Peyer's patch (tissue), 4 donors: ENCODE results near the gene TRPM3. TPM values are rescaled to one million over a fixed set of nuclear protein-coding genes. Genes with fewer than 3 reads are reported as not detected.
A peak's percentile ranks its signal among the peaks of the same experiment; 100 is the strongest.
"Not testable (repeated sequence)": the region's sequence is repeated elsewhere in the genome, so short reads cannot be mapped to it uniquely, and the experiment has no call there.

Experiments
- DNase-seq, 3 donors: peaks; one replicate each; pipeline ENCODE4 v3.0.0-alpha.2; 2017 to 2019
- H3K27ac ChIP-seq, 4 donors: fragments of 200-600 bp; sonication (generic); one replicate each; pipeline ENCODE4 v1.5.1; 2016 to 2019
- H3K27me3 ChIP-seq, 2 donors: fragments of 200-600 bp; sonication (generic); one replicate each; pipeline ENCODE4 v1.5.1; 2019
- H3K36me3 ChIP-seq, 3 donors: fragments of 200-600 bp; sonication (generic); one replicate each; pipeline ENCODE4 v1.5.1; 2016 to 2019
- H3K4me1 ChIP-seq, 4 donors: fragments of 200-600 bp; sonication (generic); one replicate each; pipeline ENCODE4 v1.5.1; 2016 to 2019
- H3K4me3 ChIP-seq, 4 donors: fragments of 200-600 bp; sonication (generic); 1 replicate in 3 of 4; 2 replicates in 1 of 4; pipeline ENCODE4 v1.5.1; 2016 to 2019; ENCODE audit warnings: mild to moderate bottlenecking in 1 of 4
- H3K9me3 ChIP-seq, 4 donors: fragments of 200-600 bp; sonication (generic); one replicate each; pipeline ENCODE4 v1.5.1; 2016 to 2019; ENCODE audit warnings: mild to moderate bottlenecking in 1 of 4
- POLR2A ChIP-seq, 2 donors: fragments of 450-650 bp; IDR thresholded peaks; one replicate each; pipeline ENCODE4 v1.5.1; 2017; ENCODE audit warnings: antibody characterized with exemption in 2 of 2, mild to moderate bottlenecking in 2 of 2, moderate library complexity in 2 of 2
- total RNA-seq, 4 donors: library from RNA; depleted of rRNA; stranded (reverse); fragments of >200 nt; gene quantifications; one replicate each; pipeline ENCODE4 v1.1.0, GENCODE V29; 2016
- TF ChIP-seq, protein P1 (sequence below), 6 experiments: fragments of 450-650 bp in 4 of 6; fragments of 200-600 bp in 2 of 6; sonication (generic) in 1 of 6; IDR thresholded peaks; one replicate each; pipeline ENCODE4 v1.5.1; 2017 to 2019; ENCODE audit warnings: antibody characterized with exemption in 6 of 6, mild to moderate bottlenecking in 3 of 6, moderate library complexity in 1 of 6

Gene TRPM3
- total RNA-seq, 4 donors from 2014 or later = 0.28 to 0.80 TPM; not detected in 2

GRCh38 chr9:70634696-70635095 lies 486.7 kb downstream of the TRPM3 start:
- no peaks in the 10 kb centered on the region for H3K27me3 ChIP-seq

DNA sequence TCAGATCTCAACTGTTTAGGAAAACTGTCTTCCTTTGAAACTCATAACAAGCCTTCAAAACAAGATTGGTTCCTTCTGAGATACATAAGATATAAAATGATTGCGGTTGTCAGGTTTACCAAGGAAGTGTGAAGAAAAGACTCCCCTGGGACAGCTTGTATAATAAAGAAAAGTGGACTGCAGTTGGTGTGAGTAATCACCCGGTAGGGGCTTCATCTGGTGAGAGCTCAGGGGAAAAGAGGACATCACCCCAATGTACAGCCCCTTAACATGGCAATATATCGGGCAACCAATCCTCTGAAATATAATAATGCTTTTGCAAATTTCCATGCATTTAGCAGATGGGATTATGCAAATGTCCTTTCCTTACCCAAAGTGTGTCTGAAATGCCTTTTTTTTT lies 490.4 kb downstream of the TRPM3 start:
- H3K4me3 ChIP-seq = no peak overlapping the region

More at GRCh38 chr9:70634696-70635095, 486.7 kb downstream of the TRPM3 start:
- Histone ChIP-seq H3K4me3 (no peak overlapping the region), H3K36me3 (no peaks in the 10 kb centered on the region), H3K9me3 (no peaks in the 10 kb centered on the region), H3K27ac (no peak overlapping the region), H3K4me1 (no peaks in the 10 kb centered on the region)
- no peak for DNase-seq
- TF ChIP-seq, protein P1, sequence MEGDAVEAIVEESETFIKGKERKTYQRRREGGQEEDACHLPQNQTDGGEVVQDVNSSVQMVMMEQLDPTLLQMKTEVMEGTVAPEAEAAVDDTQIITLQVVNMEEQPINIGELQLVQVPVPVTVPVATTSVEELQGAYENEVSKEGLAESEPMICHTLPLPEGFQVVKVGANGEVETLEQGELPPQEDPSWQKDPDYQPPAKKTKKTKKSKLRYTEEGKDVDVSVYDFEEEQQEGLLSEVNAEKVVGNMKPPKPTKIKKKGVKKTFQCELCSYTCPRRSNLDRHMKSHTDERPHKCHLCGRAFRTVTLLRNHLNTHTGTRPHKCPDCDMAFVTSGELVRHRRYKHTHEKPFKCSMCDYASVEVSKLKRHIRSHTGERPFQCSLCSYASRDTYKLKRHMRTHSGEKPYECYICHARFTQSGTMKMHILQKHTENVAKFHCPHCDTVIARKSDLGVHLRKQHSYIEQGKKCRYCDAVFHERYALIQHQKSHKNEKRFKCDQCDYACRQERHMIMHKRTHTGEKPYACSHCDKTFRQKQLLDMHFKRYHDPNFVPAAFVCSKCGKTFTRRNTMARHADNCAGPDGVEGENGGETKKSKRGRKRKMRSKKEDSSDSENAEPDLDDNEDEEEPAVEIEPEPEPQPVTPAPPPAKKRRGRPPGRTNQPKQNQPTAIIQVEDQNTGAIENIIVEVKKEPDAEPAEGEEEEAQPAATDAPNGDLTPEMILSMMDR (IDR thresholded peaks at IDR 0.05) = no peak
- TF ChIP-seq POLR2A (IDR thresholded peaks at IDR 0.05) = no peak

DNA sequence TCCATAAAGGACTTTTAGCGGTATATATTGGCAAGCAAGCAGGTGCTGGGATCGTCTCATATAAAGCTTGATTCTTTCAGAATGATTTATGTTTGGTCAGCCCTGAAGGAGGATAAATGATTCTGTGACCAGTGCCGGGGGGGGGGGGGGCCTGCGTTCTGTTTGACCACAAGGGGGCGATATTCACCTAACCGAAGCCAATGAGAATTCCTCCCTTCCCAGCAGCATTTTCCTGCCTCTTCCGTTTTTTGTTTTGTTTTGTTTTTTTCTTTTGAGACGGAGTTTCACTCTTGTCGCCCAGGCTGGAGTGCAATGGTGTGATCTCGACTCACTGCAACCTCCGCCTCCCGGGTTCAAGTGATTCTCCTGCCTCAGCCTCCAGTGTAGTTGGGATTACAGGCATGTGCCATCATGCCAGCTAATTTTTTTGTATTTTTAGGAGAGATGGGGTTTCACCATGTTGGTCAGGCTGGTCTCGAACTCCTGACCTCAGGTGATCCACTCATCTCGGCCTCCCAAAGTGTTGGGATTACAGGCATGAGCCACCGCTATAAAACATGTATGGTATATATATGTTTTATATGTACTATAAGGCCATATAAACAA lies 492.2 kb downstream of the TRPM3 start:
- not testable (repeated sequence) for H3K9me3 ChIP-seq, H3K27me3 ChIP-seq, H3K4me1 ChIP-seq, DNase-seq, H3K36me3 ChIP-seq, H3K27ac ChIP-seq, H3K4me3 ChIP-seq
- TF ChIP-seq, protein P1 (IDR thresholded peaks at IDR 0.05) = peak in 1 of 6 experiments; percentile 35

More for the DNA sequence above, 490.4 kb downstream of the TRPM3 start:
- TF ChIP-seq POLR2A (IDR thresholded peaks at IDR 0.05) = no peak
- TF ChIP-seq, protein P1 (IDR thresholded peaks at IDR 0.05) = no peak
- Histone ChIP-seq H3K27me3 (no peaks in the 10 kb centered on the region), H3K27ac (no peak overlapping the region), H3K36me3 (no peaks in the 10 kb centered on the region), H3K9me3 (no peaks in the 10 kb centered on the region), H3K4me1 (no peaks in the 10 kb centered on the region)
- DNase-seq = no peak

DNA sequence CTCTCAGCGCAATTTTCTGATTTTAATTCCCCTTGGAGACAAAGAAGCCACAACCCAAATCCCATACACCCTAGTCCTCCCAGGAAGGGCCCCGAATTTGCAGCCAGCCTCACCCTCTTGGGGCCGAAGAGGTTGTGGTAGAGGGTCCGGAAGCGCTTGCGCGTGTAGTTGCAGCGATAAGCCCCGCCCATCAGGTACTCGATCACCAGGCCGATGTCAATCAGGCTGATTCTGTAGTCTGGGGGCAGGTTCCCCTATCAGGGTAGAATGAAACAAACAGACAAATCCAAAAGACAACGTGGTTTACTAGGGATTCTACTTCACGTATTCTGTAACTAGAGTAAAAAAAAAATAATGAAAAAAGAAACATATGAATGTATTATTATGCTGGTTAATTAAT lies 496.3 kb downstream of the TRPM3 start:
- no peak for DNase-seq
- no peaks in the 10 kb centered on the region for H3K4me1 ChIP-seq
- H3K9me3 ChIP-seq = no peaks in the 10 kb centered on the region
- no peak for TF ChIP-seq POLR2A (IDR thresholded peaks at IDR 0.05)
- TF ChIP-seq, protein P1 (IDR thresholded peaks at IDR 0.05) = no peak
- H3K27me3 ChIP-seq = no peaks in the 10 kb centered on the region
- no peaks in the 10 kb centered on the region for H3K36me3 ChIP-seq
- no peak overlapping the region for H3K27ac ChIP-seq
- H3K4me3 ChIP-seq = no peak overlapping the region

- TF ChIP-seq POLR2A (IDR thresholded peaks at IDR 0.05) = no peak
- TF ChIP-seq, protein P1 (IDR thresholded peaks at IDR 0.05) = no peak
- H3K4me1 ChIP-seq = no peaks in the 10 kb centered on the region
- DNase-seq = no peak
- no peaks in the 10 kb centered on the region for H3K9me3 ChIP-seq
- H3K27me3 ChIP-seq = no peaks in the 10 kb centered on the region
- no peak overlapping the region for H3K4me3 ChIP-seq
- no peak overlapping the region for H3K27ac ChIP-seq
- no peaks in the 10 kb centered on the region for H3K36me3 ChIP-seq
These were observed 502.6 kb downstream of the TRPM3 start for GRCh38 chr9:70618784-70619183.
